ENCODE measurements around the gene TLR6. TPM values are rescaled to one million over a fixed set of nuclear protein-coding genes. Genes with fewer than 3 reads are reported as not detected.

Gene TLR6
- polyA plus RNA-seq, 1 of the 3 experiments (the other 2 are of a cell fraction), result 0.10 TPM

DNA sequence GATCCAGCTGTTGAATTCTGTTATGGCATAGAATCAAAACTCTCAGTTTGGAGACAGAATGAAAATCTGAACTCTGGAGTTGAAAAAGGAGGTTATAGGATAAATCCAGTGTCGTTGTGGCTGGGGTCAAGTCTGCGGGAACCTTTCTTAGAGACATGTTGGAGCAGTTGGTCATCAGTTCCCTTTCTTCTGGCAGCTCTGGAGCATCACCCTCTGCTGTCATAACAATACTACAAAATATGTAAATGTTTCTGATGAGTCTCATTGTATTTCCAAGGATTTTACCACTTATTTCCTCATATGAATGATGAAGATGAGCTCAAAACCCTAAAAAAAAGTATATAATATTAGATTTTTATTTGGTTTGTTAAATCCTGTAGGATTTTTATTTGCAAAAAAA is 81.3 kb downstream of the TLR6 start:
- ChIA-PET POLR2A (no interaction called here), CTCF (interaction anchor here (0.6 to 2.7 kb wide), 4 partner anchors 9 to 596 kb away, joined by 3 to 16 read pairs (median 4); no protein-coding TSS in a partner anchor)
- H3K9ac ChIP-seq, result no peak overlapping the region
- no peaks in the 10 kb centered on the region for H3K4me1 ChIP-seq (ENCODE audit: control insufficient read depth in 1 of 2, insufficient read depth in 2 of 2, low read depth in 1 of 2, low read length in 1 of 2)
- TF ChIP-seq EP300 (IDR thresholded peaks at IDR 0.05; ENCODE audit: borderline replicate concordance in 1 of 2, low read depth in 1 of 2, low read length in 1 of 2) (no peak), SIN3A (IDR thresholded peaks at IDR 0.05; ENCODE audit: borderline replicate concordance, low read depth, low read length) (no peak), TEAD4 (IDR thresholded peaks at IDR 0.05; ENCODE audit: borderline replicate concordance, insufficient read depth) (no peak)
- H3K9me3 ChIP-seq, result no peaks in the 10 kb centered on the region
- H3F3A ChIP-seq (replicated peaks; ENCODE audit: insufficient read depth), result no peaks in the 10 kb centered on the region
- DNase-seq, result no peak
- H2AFZ ChIP-seq (ENCODE audit: low read depth), result no peak overlapping the region
- no peaks in the 10 kb centered on the region; the same call in 1 of the 2 replicates for H3K27me3 ChIP-seq (ENCODE audit: insufficient read depth)
- no peak overlapping the region for H3K4me3 ChIP-seq (ENCODE audit: low read depth in 2 of 2, low read length in 1 of 2)
- no peak overlapping the region for H3K4me2 ChIP-seq
- 33% methylated on average over 2 of the region's 2 CpGs for WGBS (ENCODE audit: low lambda C conversion rate)
- no peaks in the 10 kb centered on the region for H3K36me3 ChIP-seq (replicated peaks in 1 of 2; ENCODE audit: control insufficient read depth in 1 of 2, insufficient read depth in 2 of 2, low read length in 1 of 2)
- H3K9me2 ChIP-seq, result no peaks in the 10 kb centered on the region
- H4K20me1 ChIP-seq (ENCODE audit: insufficient read depth), result no peaks in the 10 kb centered on the region
- H3K79me2 ChIP-seq (ENCODE audit: insufficient read depth), result no peaks in the 10 kb centered on the region
- H3K27ac ChIP-seq (ENCODE audit: low read depth in 2 of 2, low read length in 1 of 2), result no peak overlapping the region

DNA sequence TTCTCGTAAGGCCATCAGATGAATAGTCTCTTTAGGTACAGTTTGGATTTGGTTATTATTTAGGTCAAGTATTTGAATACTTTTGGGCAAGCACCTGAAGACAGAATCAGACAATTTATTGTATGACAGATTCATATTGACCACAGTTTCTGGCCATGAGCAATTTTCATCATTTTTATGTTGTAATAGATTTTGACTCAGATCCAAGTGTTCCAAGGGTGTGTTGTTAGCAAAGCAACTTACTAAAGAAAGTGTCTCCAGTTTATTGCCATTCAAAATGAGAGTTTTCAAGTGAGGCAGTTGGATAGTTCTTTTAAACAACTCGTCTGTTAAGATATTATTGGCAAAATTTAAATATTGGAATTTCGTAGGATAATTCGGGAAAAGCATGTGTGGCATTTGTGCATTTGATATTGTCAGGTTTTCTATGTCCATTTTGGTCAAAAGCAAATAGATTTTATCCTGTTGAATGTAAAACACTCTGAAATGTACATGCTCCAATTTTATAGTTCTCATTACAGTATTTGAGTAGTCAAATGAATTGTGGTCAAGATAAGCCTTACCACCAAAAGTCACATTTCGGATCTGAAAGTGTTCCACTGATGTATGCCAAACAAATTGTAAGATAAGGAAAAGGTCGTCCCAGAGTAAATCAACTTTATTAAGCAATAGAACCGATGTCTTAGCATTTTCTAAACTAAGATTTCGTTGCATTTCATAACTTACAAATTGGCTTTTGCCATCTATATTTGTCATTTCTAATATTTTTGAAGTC is 82.2 kb downstream of the TLR6 start:
- no peak for TF ChIP-seq GABPA (IDR thresholded peaks at IDR 0.05; ENCODE audit: low read depth)
- TF ChIP-seq, protein P1, sequence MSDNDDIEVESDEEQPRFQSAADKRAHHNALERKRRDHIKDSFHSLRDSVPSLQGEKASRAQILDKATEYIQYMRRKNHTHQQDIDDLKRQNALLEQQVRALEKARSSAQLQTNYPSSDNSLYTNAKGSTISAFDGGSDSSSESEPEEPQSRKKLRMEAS (IDR thresholded peaks at IDR 0.05; ENCODE audit: low read depth), result no peak
- no peak for TF ChIP-seq RFX5 (IDR thresholded peaks at IDR 0.05; ENCODE audit: low read length)
- TF ChIP-seq, protein P2, sequence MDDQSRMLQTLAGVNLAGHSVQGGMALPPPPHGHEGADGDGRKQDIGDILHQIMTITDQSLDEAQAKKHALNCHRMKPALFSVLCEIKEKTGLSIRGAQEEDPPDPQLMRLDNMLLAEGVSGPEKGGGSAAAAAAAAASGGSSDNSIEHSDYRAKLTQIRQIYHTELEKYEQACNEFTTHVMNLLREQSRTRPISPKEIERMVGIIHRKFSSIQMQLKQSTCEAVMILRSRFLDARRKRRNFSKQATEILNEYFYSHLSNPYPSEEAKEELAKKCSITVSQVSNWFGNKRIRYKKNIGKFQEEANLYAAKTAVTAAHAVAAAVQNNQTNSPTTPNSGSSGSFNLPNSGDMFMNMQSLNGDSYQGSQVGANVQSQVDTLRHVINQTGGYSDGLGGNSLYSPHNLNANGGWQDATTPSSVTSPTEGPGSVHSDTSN (IDR thresholded peaks at IDR 0.05), result no peak
- H3K9me3 ChIP-seq, result no peaks in the 10 kb centered on the region
- no peak for DNase-seq
- no peaks in the 10 kb centered on the region for H3K79me2 ChIP-seq (ENCODE audit: insufficient read depth)
- 37% methylated on average over 8 of the region's 8 CpGs for WGBS (ENCODE audit: low lambda C conversion rate)
- no peaks in the 10 kb centered on the region for H4K20me1 ChIP-seq (ENCODE audit: insufficient read depth)
- H3K27ac ChIP-seq (ENCODE audit: low read depth in 2 of 2, low read length in 1 of 2), result no peak overlapping the region
- POLR2A ChIA-PET, result no interaction called here
- no peaks in the 10 kb centered on the region; the same call in 1 of the 2 replicates for H3K27me3 ChIP-seq (ENCODE audit: insufficient read depth)
- H3K4me1 ChIP-seq (ENCODE audit: control insufficient read depth in 1 of 2, insufficient read depth in 2 of 2, low read depth in 1 of 2, low read length in 1 of 2), result no peaks in the 10 kb centered on the region
- no peak overlapping the region for H3K9ac ChIP-seq
- no peaks in the 10 kb centered on the region for H3K9me2 ChIP-seq
- CTCF ChIA-PET, result interaction anchor here (1.3 to 2.7 kb wide), 5 partner anchors 8 to 595 kb away, joined by 3 to 16 read pairs (median 8); partner anchors contain the start of gene TLR10
- H3K4me2 ChIP-seq, result no peak overlapping the region
- H2AFZ ChIP-seq (ENCODE audit: low read depth), result no peak overlapping the region
- H3K36me3 ChIP-seq (replicated peaks in 1 of 2; ENCODE audit: control insufficient read depth in 1 of 2, insufficient read depth in 2 of 2, low read length in 1 of 2), result no peaks in the 10 kb centered on the region
- no peak overlapping the region for H3K4me3 ChIP-seq (ENCODE audit: low read depth in 2 of 2, low read length in 1 of 2)
- no peaks in the 10 kb centered on the region for H3F3A ChIP-seq (replicated peaks; ENCODE audit: insufficient read depth)

Small RNA genes lying within 50 kb of the gene (small RNA-seq; reads per million reads assigned to genes)
- gene MIR574, result 1.6 to 32.3 (median 14.6) reads per million in 7 experiments

Other genes starting within 250 kb of the TLR6 start
- gene KLF3, start 192.6 kb downstream of the TLR6 start, polyA plus RNA-seq (2012; rRNA removed), result 8.2 and 8.9 TPM in 2 replicates
- gene TLR10, start 73.8 kb downstream of the TLR6 start, polyA plus RNA-seq (2012; rRNA removed), result not detected in 2 replicates
- gene TLR1, start 52.0 kb downstream of the TLR6 start, polyA plus RNA-seq (2012; rRNA removed), result 0.03 TPM in 1 of 2 replicates, not detected in the other
- 48.2 and 54.2 TPM in 2 replicates for gene FAM114A1, start 11.0 kb upstream of the TLR6 start, polyA plus RNA-seq (2012; rRNA removed)
- gene TMEM156, start 175.6 kb upstream of the TLR6 start, polyA plus RNA-seq (2012; rRNA removed), result 0.13 and 0.15 TPM in 2 replicates
- gene KLHL5, start 205.4 kb upstream of the TLR6 start, polyA plus RNA-seq (2012; rRNA removed), result 33.1 and 37.0 TPM in 2 replicates

Data from SK-N-SH (cell line).